MM.1S (cell line): Measurements from ENCODE around the gene LRMDA.

ENCODE experiments used
- DNase-seq: peaks from one replicate; pipeline ENCODE4 v3.0.0-alpha.2; 2015
- H2AFZ ChIP-seq: fragments of 300-600 bp; sonication (generic); 2 replicates; pipeline ENCODE4 v1.6.0; 2016; ENCODE audit warnings: antibody characterized with exemption, low read length
- H3F3A ChIP-seq: fragments of 300-600 bp; sonication (generic); 2 replicates; pipeline ENCODE4 v1.6.1; 2016; ENCODE audit warnings: mild to moderate bottlenecking, antibody characterized with exemption, low read length, moderate library complexity, mixed read lengths; ENCODE audit not compliant: insufficient read depth
- H3K27ac ChIP-seq: fragments of 300-600 bp; sonication (generic); 2 replicates; pipeline ENCODE4 v1.5.1; 2016; ENCODE audit warnings: mild to moderate bottlenecking, low read length
- H3K27me3 ChIP-seq: fragments of 300-600 bp; sonication (generic); replicated peaks from 2 replicates; pipeline ENCODE4 v1.6.0; 2016; ENCODE audit warnings: low read length; ENCODE audit not compliant: insufficient read depth
- H3K36me3 ChIP-seq: fragments of 300-600 bp; sonication (generic); replicated peaks from 2 replicates; pipeline ENCODE4 v1.6.1; 2016; ENCODE audit warnings: mild to moderate bottlenecking, low read length, mixed read lengths; ENCODE audit not compliant: insufficient read depth
- H3K4me1 ChIP-seq: fragments of 300-600 bp; sonication (generic); 2 replicates; pipeline ENCODE4 v1.6.1; 2016; ENCODE audit warnings: low read length, mixed read lengths
- H3K4me2 ChIP-seq: fragments of 300-600 bp; sonication (generic); 2 replicates; pipeline ENCODE4 v1.6.0; 2016; ENCODE audit warnings: low read depth, low read length
- H3K4me3 ChIP-seq: fragments of 300-600 bp; sonication (generic); 2 replicates; pipeline ENCODE4 v1.5.1; 2016; ENCODE audit warnings: low read length, mixed read lengths
- H3K79me2 ChIP-seq: fragments of 300-600 bp; sonication (generic); 2 replicates; pipeline ENCODE4 v1.6.1; 2016; ENCODE audit warnings: mixed run types, low read length, mixed read lengths
- H3K9ac ChIP-seq: fragments of 300-600 bp; sonication (generic); 2 replicates; pipeline ENCODE4 v1.6.1; 2016; ENCODE audit warnings: low read length, mixed read lengths
- H3K9me2 ChIP-seq: fragments of 300-600 bp; sonication (generic); replicated peaks from 2 replicates; pipeline ENCODE4 v1.6.1; 2016; ENCODE audit warnings: mild to moderate bottlenecking, low read length, mixed read lengths; ENCODE audit not compliant: insufficient read depth
- H3K9me3 ChIP-seq: fragments of 300-600 bp; sonication (generic); replicated peaks from 2 replicates; pipeline ENCODE4 v1.6.1; 2016; ENCODE audit warnings: mild to moderate bottlenecking, low read length, mixed read lengths; ENCODE audit not compliant: insufficient read depth
- H4K20me1 ChIP-seq: fragments of 300-600 bp; sonication (generic); 2 replicates; pipeline ENCODE4 v1.6.1; 2016; ENCODE audit warnings: mild to moderate bottlenecking, low read length, moderate library complexity, mixed read lengths; ENCODE audit not compliant: insufficient read depth
- EZH2 ChIP-seq: fragments of 300-600 bp; sonication (generic); optimal IDR thresholded peaks from 2 replicates; pipeline ENCODE3; 2017; ENCODE audit warnings: low read depth, mild to moderate bottlenecking, antibody characterized with exemption, low read length, mixed read lengths
- EZH2phosphoT487 ChIP-seq: fragments of 300-600 bp; sonication (generic); IDR thresholded peaks from 2 replicates; pipeline ENCODE4 v1.6.1; 2018; ENCODE audit warnings: antibody characterized with exemption, low read length
- TF ChIP-seq, protein P1 (sequence below): fragments of 300-600 bp; sonication (generic); IDR thresholded peaks from 2 replicates; pipeline ENCODE4 v1.5.1; 2016; ENCODE audit warnings: antibody characterized with exemption, low read length, mixed read lengths

LRMDA gene

DNA sequence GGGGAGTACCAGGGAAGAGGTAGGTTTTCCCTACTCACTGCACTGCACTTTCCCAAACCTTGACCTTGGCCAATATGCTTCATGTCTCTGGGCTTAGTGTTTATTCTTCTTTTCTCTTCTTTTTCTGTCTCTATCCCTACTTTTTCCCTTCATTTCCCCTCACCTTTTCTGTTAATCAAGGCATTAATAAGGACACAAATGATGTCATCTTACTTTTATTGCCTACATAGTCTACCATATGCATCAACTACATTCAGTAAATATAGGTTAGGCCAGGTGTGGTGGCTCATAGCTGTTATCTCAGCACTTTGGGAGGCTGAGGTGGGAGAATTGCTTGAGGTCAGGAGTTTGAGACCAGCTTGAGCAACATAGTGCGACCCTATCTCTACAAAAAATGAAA lies 16.9 kb upstream of the LRMDA start:
- Histone ChIP-seq H3K4me2 (no peak overlapping the region), H3K79me2 (no peaks in the 10 kb centered on the region), H3K27me3 (no peaks in the 10 kb centered on the region), H3F3A (no peaks in the 10 kb centered on the region), H3K4me3 (no peak overlapping the region), H3K9ac (no peak overlapping the region), H4K20me1 (no peaks in the 10 kb centered on the region), H3K36me3 (no peaks in the 10 kb centered on the region), H3K4me1 (no peaks in the 10 kb centered on the region), H2AFZ (no peak overlapping the region), H3K9me3 (no peaks in the 10 kb centered on the region), H3K27ac (no peak overlapping the region), H3K9me2 (no peaks in the 10 kb centered on the region)
- DNase-seq = no peak
- no peak for TF ChIP-seq EZH2phosphoT487
- no peak for TF ChIP-seq EZH2
- TF ChIP-seq, protein P1, sequence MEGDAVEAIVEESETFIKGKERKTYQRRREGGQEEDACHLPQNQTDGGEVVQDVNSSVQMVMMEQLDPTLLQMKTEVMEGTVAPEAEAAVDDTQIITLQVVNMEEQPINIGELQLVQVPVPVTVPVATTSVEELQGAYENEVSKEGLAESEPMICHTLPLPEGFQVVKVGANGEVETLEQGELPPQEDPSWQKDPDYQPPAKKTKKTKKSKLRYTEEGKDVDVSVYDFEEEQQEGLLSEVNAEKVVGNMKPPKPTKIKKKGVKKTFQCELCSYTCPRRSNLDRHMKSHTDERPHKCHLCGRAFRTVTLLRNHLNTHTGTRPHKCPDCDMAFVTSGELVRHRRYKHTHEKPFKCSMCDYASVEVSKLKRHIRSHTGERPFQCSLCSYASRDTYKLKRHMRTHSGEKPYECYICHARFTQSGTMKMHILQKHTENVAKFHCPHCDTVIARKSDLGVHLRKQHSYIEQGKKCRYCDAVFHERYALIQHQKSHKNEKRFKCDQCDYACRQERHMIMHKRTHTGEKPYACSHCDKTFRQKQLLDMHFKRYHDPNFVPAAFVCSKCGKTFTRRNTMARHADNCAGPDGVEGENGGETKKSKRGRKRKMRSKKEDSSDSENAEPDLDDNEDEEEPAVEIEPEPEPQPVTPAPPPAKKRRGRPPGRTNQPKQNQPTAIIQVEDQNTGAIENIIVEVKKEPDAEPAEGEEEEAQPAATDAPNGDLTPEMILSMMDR = no peak

DNA sequence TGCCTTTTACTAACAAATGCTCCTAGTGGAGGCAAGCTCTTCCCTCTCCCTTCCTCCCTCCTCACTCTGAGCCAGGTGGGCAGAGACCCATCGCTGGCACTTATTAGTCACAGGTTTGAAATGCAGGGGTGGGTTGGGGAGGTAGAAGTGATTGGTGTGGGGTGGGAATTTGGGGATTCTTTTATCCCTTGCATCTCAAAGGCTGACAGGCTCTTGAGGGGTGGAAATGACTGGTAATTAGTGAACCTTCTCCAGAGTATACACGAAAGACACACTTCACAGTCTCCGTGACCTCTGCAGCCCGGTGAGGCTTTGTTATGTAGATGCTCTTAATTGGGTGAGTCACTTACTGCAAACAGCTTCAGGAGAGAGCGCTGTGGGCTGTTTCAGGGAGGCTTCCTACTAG lies 13.9 kb upstream of the LRMDA start:
- TF ChIP-seq, protein P1 = no peak
- TF ChIP-seq EZH2 = no peak
- no peak for TF ChIP-seq EZH2phosphoT487
- H3K9me3 ChIP-seq = no peaks in the 10 kb centered on the region
- no peak overlapping the region for H3K4me3 ChIP-seq
- H3K4me1 ChIP-seq = no peaks in the 10 kb centered on the region
- no peak overlapping the region for H3K27ac ChIP-seq
- no peaks in the 10 kb centered on the region for H3K36me3 ChIP-seq
- no peak overlapping the region for H3K4me2 ChIP-seq
- H3K27me3 ChIP-seq = no peaks in the 10 kb centered on the region
- no peak for DNase-seq
- H3F3A ChIP-seq = no peaks in the 10 kb centered on the region
- H3K9ac ChIP-seq = no peak overlapping the region
- H3K9me2 ChIP-seq = no peaks in the 10 kb centered on the region
- no peaks in the 10 kb centered on the region for H3K79me2 ChIP-seq
- H4K20me1 ChIP-seq = no peaks in the 10 kb centered on the region
- no peak overlapping the region for H2AFZ ChIP-seq

DNA sequence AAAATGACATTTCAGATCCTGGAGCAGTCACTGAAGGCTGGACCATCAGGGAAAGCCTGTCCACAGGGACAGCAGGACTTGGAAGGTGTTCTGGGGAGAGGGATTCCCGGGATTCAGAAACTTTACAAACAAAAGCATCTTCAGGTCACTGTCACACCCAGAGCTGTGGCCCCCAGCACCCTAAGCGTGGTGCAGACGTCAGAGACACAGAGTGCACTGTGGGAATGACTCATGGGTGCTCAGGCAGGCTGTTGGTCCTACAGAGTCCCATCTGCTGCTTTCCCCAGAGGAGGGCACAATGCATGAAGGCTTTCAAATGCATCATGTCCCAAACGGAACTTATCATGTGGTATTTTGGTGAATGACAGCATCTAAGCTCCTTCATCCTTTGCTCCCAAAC lies 13.1 kb upstream of the LRMDA start:
- H3K9me2 ChIP-seq = no peaks in the 10 kb centered on the region
- H3K4me1 ChIP-seq = no peaks in the 10 kb centered on the region
- no peaks in the 10 kb centered on the region for H3F3A ChIP-seq
- no peak overlapping the region for H3K27ac ChIP-seq
- H3K4me2 ChIP-seq = no peak overlapping the region
- H3K27me3 ChIP-seq = no peaks in the 10 kb centered on the region
- TF ChIP-seq EZH2phosphoT487 (no peak), EZH2 (no peak)
- TF ChIP-seq, protein P1 = no peak
- H3K36me3 ChIP-seq = no peaks in the 10 kb centered on the region
- no peak overlapping the region for H3K4me3 ChIP-seq
- no peak overlapping the region for H2AFZ ChIP-seq
- H3K9ac ChIP-seq = no peak overlapping the region
- no peaks in the 10 kb centered on the region for H4K20me1 ChIP-seq
- DNase-seq = no peak
- H3K79me2 ChIP-seq = no peaks in the 10 kb centered on the region
- H3K9me3 ChIP-seq = no peaks in the 10 kb centered on the region
